K562 (cell line): ENCODE results near the gene ASIC1. TPM values are rescaled to one million over a fixed set of nuclear protein-coding genes. Genes with fewer than 3 reads are reported as not detected.

Source experiments
- ATAC-seq: fragments of 200-7000 bp; cut with Tn5 transposase; 3 replicates; pipeline ENCODE4 v1.9.1; 2020; ENCODE audit warnings: moderate library complexity
- BruUV-seq: library from RNA; stranded (reverse); fragments of 400-500 nt; replicated peaks from 2 replicates; lab custom pipeline; 2021; lab: Mats Ljungman, UMichigan
- CTCF ChIA-PET: fragments of 300-600 bp; formaldehyde crosslinking; extraction: SDS; loops from one replicate; lab custom pipeline; 2021; ENCODE audit warnings: low intra/inter-chr PET ratio; lab: Yijun Ruan, JAX
- POLR2A ChIA-PET: fragments of 300-600, 350-650 bp; sonication (Branson Sonifier 250); formaldehyde crosslinking; extraction: SDS; loops from one replicate; lab custom pipeline; 2021; ENCODE audit warnings: antibody characterized with exemption, inconsistent platforms; lab: Yijun Ruan, JAX
- DNase-seq, 4 experiments: peaks; one replicate each; pipeline versions ENCODE4 v3.0.0 to v3.0.0-alpha.2; 2011 to 2018; ENCODE audit warnings: low spot score in 3 of 4, mixed read lengths in 3 of 4; ENCODE audit errors: extremely low read depth in 1 of 4
- FAIRE-seq: peaks from 2 replicates; lab custom pipeline; 2011; peaks lifted over from hg19 to GRCh38; lab: Jason Lieb, UNC
- H2AFZ ChIP-seq: 2 replicates; pipeline ENCODE4 v1.6.0; 2011; ENCODE audit warnings: low read depth, low read length, control low read depth, inconsistent platforms
- H3K27ac ChIP-seq: fragments of 200-600 bp; 3 replicates; pipeline ENCODE4 v1.8.0; 2011; ENCODE audit warnings: low read depth, mild to moderate bottlenecking, control low read depth, inconsistent platforms, low read length, moderate library complexity, mixed read lengths; ENCODE audit errors: extremely low read depth
- H3K27me3 ChIP-seq, 2 experiments: fragments of 300-600 bp in 1 of 2; 2 replicates in 1 of 2; 3 replicates in 1 of 2; pipeline versions ENCODE4 v1.6.0 to v1.8.0; 2011; ENCODE audit warnings: inconsistent platforms in 2 of 2, low read length in 2 of 2, mild to moderate bottlenecking in 1 of 2, mixed read lengths in 1 of 2, moderate library complexity in 1 of 2; ENCODE audit not compliant: control insufficient read depth in 2 of 2, insufficient read depth in 2 of 2
- H3K36me3 ChIP-seq: fragments of 300-600 bp; 3 replicates; pipeline ENCODE4 v1.8.0; 2011; ENCODE audit warnings: mild to moderate bottlenecking, low read length, inconsistent platforms; ENCODE audit not compliant: control insufficient read depth, insufficient read depth
- H3K4me1 ChIP-seq, 2 experiments: fragments of 200-600 bp in 1 of 2; replicated peaks in 1 of 2; 2 replicates in 1 of 2; 3 replicates in 1 of 2; pipeline versions ENCODE4 v1.5.1 to v1.8.0; 2011; ENCODE audit warnings: inconsistent platforms in 2 of 2, low read length in 2 of 2, mild to moderate bottlenecking in 1 of 2, mixed read lengths in 1 of 2, moderate library complexity in 1 of 2; ENCODE audit not compliant: control insufficient read depth in 2 of 2, insufficient read depth in 2 of 2
- H3K4me2 ChIP-seq: 2 replicates; pipeline ENCODE4 v1.6.1; 2011; ENCODE audit warnings: low read length, control low read depth, inconsistent platforms, mixed read lengths; ENCODE audit not compliant: insufficient read depth
- H3K4me3 ChIP-seq: fragments of 200-600 bp; sonication (generic), shearing (Covaris generic); 2 replicates; pipeline ENCODE4 v1.5.1; 2016; ENCODE audit warnings: control low read depth, inconsistent platforms
- H3K79me2 ChIP-seq: fragments of 200-600 bp; 3 replicates; pipeline ENCODE4 v1.8.0; 2011; ENCODE audit warnings: low read length, inconsistent platforms; ENCODE audit not compliant: control insufficient read depth, insufficient read depth
- H3K9ac ChIP-seq, 2 experiments: 2 replicates each; pipeline versions ENCODE4 v1.6.0 to v1.6.1; 2011; ENCODE audit warnings: low read depth in 2 of 2, low read length in 2 of 2, control low read depth in 1 of 2, inconsistent platforms in 1 of 2, mild to moderate bottlenecking in 1 of 2, mixed read lengths in 1 of 2; ENCODE audit not compliant: insufficient read depth in 1 of 2
- H3K9me1 ChIP-seq: one replicate; pipeline ENCODE4 v1.6.0; 2011; ENCODE audit warnings: inconsistent platforms, mild to moderate bottlenecking, low read length, moderate library complexity; ENCODE audit not compliant: control insufficient read depth, insufficient read depth
- H3K9me3 ChIP-seq: replicated peaks from 2 replicates; pipeline ENCODE4 v1.5.1; 2011; ENCODE audit warnings: low read depth, low read length, inconsistent platforms; ENCODE audit not compliant: control insufficient read depth, insufficient read depth
- H4K20me1 ChIP-seq: replicated peaks from 2 replicates; pipeline ENCODE4 v1.6.1; 2011; ENCODE audit warnings: low read length, inconsistent platforms, mixed read lengths; ENCODE audit not compliant: control insufficient read depth, insufficient read depth
- GATA2 ChIP-seq: sonication (generic); formaldehyde crosslinking; IDR thresholded peaks from 2 replicates; pipeline ENCODE4 v1.4.0; 2020; ENCODE audit warnings: mild to moderate bottlenecking, missing genetic modification reagents
- PTRF ChIP-seq: fragments of 450-650 bp; IDR thresholded peaks from 2 replicates; pipeline ENCODE4 v1.6.1; 2016; ENCODE audit warnings: mild to moderate bottlenecking, missing genetic modification characterization, missing compliant biosample characterization
- RBBP5 ChIP-seq: fragments of 200-600 bp; sonication (generic); IDR thresholded peaks from 2 replicates; pipeline ENCODE4 v1.6.1; 2012; ENCODE audit warnings: borderline replicate concordance, mild to moderate bottlenecking, low read length, control low read depth, inconsistent platforms; ENCODE audit not compliant: insufficient read depth, poor library complexity, severe bottlenecking
- SMAD3 ChIP-seq: fragments of 450-650 bp; formaldehyde crosslinking; conservative IDR thresholded peaks from 2 replicates; pipeline ENCODE4 v1.4.0; 2020; ENCODE audit warnings: mild to moderate bottlenecking
- ZNF57 ChIP-seq: fragments of 450-650 bp; formaldehyde crosslinking; IDR thresholded peaks from 2 replicates; pipeline ENCODE4 v1.4.0; 2020; ENCODE audit warnings: mild to moderate bottlenecking, moderate library complexity
- WGBS: fragments of 100-300 bp; shearing (Covaris generic); methylation state at CpG from one replicate; pipeline ENCODE4 v1.1.6; 2016; ENCODE audit warnings: low coverage, mixed read lengths; ENCODE audit not compliant: insufficient coverage; ENCODE audit errors: missing lambda C conversion rate; 5-methylcytosine and 5-hydroxymethylcytosine counted together
- in situ Hi-C: fragments of 300-500 bp; cut with MboI; formaldehyde crosslinking; loops from 4 replicates; pipeline ENCODE4 v1.15.0; 2018; ENCODE audit warnings: inconsistent platforms, mixed read lengths
- intact Hi-C: fragments of 100-400 bp; cut with micrococcal nuclease; formaldehyde crosslinking; loops from 2 replicates; pipeline ENCODE4 v1.14.2; 2022
- polyA plus RNA-seq, 8 experiments: library from polyadenylated mRNA; depleted of rRNA in 4 of 8; stranded (reverse) in 5 of 8; unstranded in 3 of 8; fragments of >200 nt; fragmentation: Nextera tagmentation in 2 of 8; fragmentation: Illumina TruSeq in 1 of 8; extraction: Ambion mirVana in 2 of 8; extraction: Trizol in 1 of 8; gene quantifications; 2 replicates each; pipeline versions ENCODE4 v1.2.1 to v1.2.3, GENCODE V29; 2011 to 2014; ENCODE audit warnings: inconsistent platforms in 1 of 8, missing spikeins in 1 of 8
- total RNA-seq, 7 experiments: library from RNA; depleted of rRNA in 6 of 7; stranded (reverse); fragments of >200 nt in 6 of 7; fragmentation: Illumina TruSeq in 2 of 7; extraction: Trizol in 2 of 7; gene quantifications; 2 replicates each; pipeline versions ENCODE4 v1.2.1 to v1.2.3, GENCODE V29; 2011 to 2021; ENCODE audit warnings: low replicate concordance in 1 of 7
- TF ChIP-seq, protein P1 (sequence below): fragments of 450-650 bp; formaldehyde crosslinking; IDR thresholded peaks from 2 replicates; pipeline ENCODE4 v1.4.0; 2020; ENCODE audit warnings: mild to moderate bottlenecking, mixed read lengths
- TF ChIP-seq, protein P2 (sequence below): fragments of 450-650 bp; IDR thresholded peaks from 2 replicates; pipeline ENCODE4 v1.6.1; 2016; ENCODE audit warnings: low read depth

ASIC1 gene
- total and polyA plus RNA-seq, 9 of the 15 experiments (the other 6 are each of a cell fraction or from before 2014, with no cell fraction given), result 0.01 to 1.7 (median 0.45) TPM

DNA sequence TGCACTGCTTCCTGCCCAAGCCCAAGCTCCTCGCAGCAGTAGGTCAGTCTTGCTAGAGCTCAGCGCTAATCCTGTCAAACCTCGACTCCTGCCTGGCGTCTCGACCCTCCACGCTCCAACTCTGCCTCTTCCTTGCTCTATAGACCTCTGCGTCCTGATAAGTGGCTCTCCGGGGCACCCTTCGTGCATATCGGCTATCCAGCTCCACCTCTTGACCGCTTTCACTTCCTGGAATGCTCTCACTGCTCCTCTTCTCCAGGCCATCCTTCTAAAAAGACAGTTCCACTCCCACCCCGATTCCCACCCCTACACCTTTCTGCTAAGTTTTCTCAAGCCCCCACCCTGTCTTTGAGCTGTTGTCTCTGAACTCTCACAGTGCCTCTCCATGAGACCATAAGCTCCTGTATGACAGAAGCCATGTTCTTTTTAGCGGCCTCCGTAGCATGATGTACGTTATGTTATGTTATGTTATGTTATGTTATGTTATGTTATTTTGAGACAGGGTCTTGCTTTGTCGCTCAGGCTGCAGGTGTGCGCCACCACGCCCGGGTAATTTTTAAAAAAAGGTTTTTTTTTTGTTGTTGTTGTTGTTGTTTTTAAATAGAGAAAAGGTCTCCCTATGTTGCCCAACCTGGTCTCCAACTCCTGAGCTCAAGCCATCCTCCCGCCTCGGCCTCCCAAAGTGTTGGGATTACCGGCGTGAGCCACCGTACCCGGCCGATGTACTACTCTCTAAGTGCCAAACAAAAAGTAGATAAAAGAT is 55.2 kb downstream of the ASIC1 start:
- Histone ChIP-seq H3K27me3 (no peaks in the 10 kb centered on the region), H3K4me3 (peak overlapping the region; percentile 78), H4K20me1 (peaks cover 5% of the 10 kb centered on the region; the same call in 1 of the 2 replicates), H3K9me1 (no peaks in the 10 kb centered on the region), H3K36me3 (peaks cover 14% of the 10 kb centered on the region; the same call in 2 of the 3 replicates), H3K4me1 (peaks cover 29 to 48% of the 10 kb centered on the region in 2 experiments), H3K9ac (peak overlapping the region; percentile 79 to 100), H3K4me2 (peak overlapping the region; percentile 98), H3K27ac (peak overlapping the region; percentile 87), H2AFZ (peak overlapping the region; percentile 87), H3K79me2 (peaks cover 44% of the 10 kb centered on the region), H3K9me3 (no peaks in the 10 kb centered on the region)
- ATAC-seq (peak; percentile 45), FAIRE-seq (no peak), DNase-seq (peak; percentile 55 to 79 (median 62))
- in situ Hi-C loops, result no loop called here
- under 1% methylated on average over 23 of the region's 26 CpGs for WGBS
- BruUV-seq, result no TSS peak
- ChIA-PET CTCF (interaction anchor here (0.8 to 1.3 kb wide), 2 partner anchors 25 to 63 kb away, joined by 3 to 4 read pairs; no protein-coding TSS in a partner anchor), POLR2A (interaction anchor here (0.6 to 2.8 kb wide), 18 partner anchors 9 to 1179 kb away, joined by 3 to 15 read pairs (median 4); partner anchors contain the start of gene CERS5)
- intact Hi-C loops, result no loop called here
- TF ChIP-seq PTRF (tag) (no peak), SMAD3 (CRISPR knock-in tag) (no peak), ZNF57 (no peak), RBBP5 (peak; percentile 43), GATA2 (CRISPR knock-in tag) (no peak)
- TF ChIP-seq, protein P1, sequence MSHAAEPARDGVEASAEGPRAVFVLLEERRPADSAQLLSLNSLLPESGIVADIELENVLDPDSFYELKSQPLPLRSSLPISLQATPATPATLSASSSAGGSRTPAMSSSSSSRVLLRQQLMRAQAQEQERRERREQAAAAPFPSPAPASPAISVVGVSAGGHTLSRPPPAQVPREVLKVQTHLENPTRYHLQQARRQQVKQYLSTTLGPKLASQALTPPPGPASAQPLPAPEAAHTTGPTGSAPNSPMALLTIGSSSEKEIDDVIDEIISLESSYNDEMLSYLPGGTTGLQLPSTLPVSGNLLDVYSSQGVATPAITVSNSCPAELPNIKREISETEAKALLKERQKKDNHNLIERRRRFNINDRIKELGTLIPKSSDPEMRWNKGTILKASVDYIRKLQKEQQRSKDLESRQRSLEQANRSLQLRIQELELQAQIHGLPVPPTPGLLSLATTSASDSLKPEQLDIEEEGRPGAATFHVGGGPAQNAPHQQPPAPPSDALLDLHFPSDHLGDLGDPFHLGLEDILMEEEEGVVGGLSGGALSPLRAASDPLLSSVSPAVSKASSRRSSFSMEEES (CRISPR knock-in tag), result no peak
- TF ChIP-seq, protein P2, sequence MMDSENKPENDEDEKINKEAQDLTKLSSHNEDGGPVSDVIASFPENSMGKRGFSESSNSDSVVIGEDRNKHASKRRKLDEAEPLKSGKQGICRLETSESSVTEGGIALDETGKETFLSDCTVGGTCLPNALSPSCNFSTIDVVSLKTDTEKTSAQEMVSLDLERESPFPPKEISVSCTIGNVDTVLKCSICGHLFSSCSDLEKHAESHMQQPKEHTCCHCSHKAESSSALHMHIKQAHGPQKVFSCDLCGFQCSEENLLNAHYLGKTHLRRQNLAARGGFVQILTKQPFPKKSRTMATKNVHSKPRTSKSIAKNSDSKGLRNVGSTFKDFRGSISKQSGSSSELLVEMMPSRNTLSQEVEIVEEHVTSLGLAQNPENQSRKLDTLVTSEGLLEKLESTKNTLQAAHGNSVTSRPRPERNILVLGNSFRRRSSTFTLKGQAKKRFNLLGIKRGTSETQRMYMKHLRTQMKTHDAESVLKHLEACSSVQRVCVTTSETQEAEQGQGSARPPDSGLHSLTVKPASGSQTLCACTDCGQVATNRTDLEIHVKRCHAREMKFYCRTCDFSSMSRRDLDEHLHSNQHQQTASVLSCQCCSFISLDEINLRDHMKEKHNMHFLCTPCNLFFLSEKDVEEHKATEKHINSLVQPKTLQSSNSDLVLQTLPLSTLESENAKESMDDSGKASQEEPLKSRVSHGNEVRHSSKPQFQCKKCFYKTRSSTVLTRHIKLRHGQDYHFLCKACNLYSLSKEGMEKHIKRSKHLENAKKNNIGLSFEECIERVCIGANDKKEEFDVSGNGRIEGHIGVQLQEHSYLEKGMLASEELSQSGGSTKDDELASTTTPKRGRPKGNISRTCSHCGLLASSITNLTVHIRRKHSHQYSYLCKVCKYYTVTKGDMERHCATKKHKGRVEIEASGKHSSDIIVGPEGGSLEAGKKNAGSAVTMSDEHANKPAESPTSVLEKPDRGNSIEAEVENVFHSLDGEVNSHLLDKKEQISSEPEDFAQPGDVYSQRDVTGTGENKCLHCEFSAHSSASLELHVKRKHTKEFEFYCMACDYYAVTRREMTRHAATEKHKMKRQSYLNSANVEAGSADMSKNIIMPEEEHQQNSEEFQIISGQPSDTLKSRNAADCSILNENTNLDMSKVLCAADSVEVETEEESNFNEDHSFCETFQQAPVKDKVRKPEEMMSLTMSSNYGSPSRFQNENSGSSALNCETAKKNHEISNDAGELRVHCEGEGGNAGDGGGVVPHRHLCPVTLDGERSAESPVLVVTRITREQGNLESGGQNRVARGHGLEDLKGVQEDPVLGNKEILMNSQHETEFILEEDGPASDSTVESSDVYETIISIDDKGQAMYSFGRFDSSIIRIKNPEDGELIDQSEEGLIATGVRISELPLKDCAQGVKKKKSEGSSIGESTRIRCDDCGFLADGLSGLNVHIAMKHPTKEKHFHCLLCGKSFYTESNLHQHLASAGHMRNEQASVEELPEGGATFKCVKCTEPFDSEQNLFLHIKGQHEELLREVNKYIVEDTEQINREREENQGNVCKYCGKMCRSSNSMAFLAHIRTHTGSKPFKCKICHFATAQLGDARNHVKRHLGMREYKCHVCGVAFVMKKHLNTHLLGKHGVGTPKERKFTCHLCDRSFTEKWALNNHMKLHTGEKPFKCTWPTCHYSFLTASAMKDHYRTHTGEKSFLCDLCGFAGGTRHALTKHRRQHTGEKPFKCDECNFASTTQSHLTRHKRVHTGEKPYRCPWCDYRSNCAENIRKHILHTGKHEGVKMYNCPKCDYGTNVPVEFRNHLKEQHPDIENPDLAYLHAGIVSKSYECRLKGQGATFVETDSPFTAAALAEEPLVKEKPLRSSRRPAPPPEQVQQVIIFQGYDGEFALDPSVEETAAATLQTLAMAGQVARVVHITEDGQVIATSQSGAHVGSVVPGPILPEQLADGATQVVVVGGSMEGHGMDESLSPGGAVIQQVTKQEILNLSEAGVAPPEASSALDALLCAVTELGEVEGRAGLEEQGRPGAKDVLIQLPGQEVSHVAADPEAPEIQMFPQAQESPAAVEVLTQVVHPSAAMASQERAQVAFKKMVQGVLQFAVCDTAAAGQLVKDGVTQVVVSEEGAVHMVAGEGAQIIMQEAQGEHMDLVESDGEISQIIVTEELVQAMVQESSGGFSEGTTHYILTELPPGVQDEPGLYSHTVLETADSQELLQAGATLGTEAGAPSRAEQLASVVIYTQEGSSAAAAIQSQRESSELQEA, result peak; percentile 61
